ENCODE data around the gene TECRL.

TECRL gene

GRCh38 chr4:64327237-64327636 is 82.0 kb downstream of the TECRL start:
- DNase-seq (ENCODE audit: low read depth): no peak

DNA sequence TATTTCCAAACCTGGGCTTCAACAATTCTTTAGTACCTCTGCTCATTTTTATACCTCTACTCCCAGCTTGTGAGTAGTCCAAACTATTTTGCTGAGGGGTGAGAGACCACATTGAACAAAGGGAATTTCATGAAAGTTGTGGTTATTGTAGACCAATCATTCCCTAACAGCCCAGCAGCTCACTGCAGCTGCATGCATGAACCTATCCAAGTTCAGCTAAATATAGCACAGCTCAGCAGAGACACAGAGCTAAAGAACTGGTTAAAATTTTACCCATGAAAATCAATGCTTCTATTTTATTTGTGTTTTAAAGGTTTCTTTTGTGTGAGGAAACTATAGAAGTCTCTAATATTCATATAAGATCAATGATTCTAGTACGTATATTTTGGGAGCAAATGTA is 82.7 kb downstream of the TECRL start:
- DNase-seq (ENCODE audit: low read depth): no peak

GRCh38 chr4:64306255-64306565 is 103.0 kb downstream of the TECRL start:
- no peak for DNase-seq (ENCODE audit: low read depth)

DNA sequence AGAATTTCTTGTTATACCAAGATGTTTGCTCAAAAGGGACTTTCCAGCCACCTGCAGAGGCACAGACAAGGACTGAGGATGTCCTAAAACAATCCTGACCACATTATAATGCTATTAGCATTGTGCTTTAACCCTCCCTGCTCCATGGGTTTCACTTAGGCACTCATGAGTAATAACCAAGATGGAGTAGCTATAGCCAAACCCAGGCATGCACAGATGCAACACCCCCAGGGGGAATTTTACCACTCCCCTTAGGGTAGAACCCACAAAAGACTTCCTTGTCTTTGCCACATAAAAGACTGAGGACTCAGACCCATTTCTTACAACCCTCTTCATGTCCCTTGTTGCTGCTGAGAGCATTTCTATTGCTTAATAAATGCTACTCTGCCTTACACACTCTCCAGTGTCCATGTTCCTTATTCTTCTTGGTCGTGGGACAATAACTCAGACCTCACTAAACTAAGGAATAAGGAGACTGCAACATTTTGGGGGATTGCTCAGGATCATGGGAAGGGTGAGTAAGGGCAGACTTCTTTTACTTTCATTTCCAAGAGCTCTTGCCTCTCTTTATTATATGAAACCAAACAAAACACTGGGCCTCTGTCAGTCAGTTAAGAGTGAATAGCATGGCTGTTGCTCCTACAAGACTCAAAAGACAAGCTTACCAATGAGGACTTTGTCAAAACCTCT is 103.5 kb downstream of the TECRL start:
- no peak for DNase-seq (ENCODE audit: low read depth)

- DNase-seq (ENCODE audit: low read depth): no peak
These were observed 136.8 kb downstream of the TECRL start for GRCh38 chr4:64272432-64272831.

DNA sequence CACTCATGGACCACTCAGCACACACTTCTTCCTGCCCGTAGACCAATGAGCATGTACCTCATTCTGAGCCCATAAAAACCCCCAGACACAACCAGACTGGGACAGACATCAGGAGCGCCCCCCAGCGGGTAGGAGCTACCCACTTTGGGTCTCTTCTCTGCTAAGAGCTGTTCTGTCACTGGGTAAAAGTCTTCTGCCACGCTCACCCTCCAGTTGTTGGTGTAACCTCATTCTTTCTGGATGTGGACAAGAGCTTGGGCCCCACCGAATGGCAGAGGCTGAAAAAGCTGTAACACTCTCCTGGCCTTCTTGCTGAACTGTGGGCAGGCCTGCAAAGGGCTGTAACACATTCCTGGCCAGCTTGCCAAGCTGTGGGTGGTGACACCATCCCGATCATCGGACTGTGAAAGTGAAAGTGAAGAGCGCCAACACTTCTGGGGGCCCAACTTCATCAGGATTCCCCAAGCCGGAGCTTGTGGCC is 137.6 kb downstream of the TECRL start:
- no peak for DNase-seq (ENCODE audit: low read depth)

- no peak for DNase-seq (ENCODE audit: low read depth)
These were observed 142.6 kb downstream of the TECRL start for GRCh38 chr4:64266669-64267068.

GRCh38 chr4:64266263-64266662 is 143.0 kb downstream of the TECRL start:
- DNase-seq (ENCODE audit: low read depth): no peak

DNA sequence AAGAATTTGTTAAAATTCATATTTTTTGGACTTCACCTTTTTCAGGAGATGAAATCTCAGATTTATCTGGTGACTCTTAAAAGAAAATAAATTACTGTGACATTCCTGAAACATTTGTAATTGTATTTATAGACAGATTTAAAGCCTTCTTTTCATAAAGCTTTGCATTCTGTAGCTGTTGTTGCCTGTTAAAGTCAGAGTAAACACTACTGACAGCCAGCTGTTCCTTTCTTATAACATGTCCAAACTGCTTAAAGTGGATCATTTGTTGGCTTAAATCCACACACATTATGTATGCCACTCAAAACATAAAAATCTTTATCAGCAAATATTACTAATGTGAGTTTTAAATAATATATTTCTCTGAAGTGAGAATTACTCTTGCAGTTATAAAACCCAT is 157.5 kb downstream of the TECRL start:
- DNase-seq (ENCODE audit: low read depth): no peak

DNA sequence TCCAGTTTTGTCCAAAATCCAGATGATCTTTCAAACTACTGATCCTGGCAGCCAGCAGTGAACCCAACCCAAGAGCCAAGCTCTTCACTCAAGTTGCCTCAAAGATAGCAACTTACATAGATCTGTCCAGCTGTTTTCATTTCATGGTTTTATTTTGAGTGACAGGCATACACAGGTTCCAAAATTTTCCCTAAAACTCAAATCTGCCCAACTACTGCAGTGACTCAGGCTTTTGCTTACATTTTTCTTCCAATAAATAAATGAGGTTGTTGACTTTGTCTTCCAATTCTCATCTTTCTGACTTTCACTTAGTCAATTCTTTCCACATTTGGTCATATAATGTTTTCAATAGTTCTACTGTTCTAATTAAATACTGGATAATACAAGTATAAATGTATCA is 158.8 kb downstream of the TECRL start:
- no peak for DNase-seq (ENCODE audit: low read depth)

DNA sequence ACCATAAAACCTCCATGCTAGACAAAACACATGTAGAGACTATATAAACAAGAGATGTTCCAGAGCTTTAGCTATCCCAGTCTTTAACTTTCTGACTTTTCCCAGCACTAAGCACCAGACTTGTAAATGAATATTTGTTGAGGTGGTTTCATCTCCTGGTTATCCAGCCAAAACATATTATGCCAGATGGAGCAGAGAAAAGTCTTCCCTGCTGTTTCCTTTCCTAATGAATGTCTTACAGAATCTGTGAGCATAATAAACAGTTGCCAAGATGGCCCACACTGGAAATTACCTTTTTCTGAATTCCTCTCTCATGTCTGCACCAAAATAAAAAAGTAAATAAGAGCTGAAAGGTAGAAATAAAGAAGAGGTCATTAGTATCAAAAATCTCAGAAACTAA is 159.2 kb downstream of the TECRL start:
- DNase-seq (ENCODE audit: low read depth): no peak

- DNase-seq (ENCODE audit: low read depth): no peak
These were observed 161.1 kb downstream of the TECRL start for GRCh38 chr4:64248186-64248585.

GRCh38 chr4:64230709-64231310 is 178.4 kb downstream of the TECRL start:
- DNase-seq (ENCODE audit: low read depth): no peak
